C1 segment of cervical spinal cord (tissue), 14 donors: Measurements from ENCODE around the gene ELP5.
A peak's percentile ranks its signal among the peaks of the same experiment; 100 is the strongest.

Experiments used
- DNase-seq, 14 donors: peaks; one replicate each; lab custom pipeline; 2025; lab: John Stamatoyannopoulos, UW

The ELP5 gene

DNA sequence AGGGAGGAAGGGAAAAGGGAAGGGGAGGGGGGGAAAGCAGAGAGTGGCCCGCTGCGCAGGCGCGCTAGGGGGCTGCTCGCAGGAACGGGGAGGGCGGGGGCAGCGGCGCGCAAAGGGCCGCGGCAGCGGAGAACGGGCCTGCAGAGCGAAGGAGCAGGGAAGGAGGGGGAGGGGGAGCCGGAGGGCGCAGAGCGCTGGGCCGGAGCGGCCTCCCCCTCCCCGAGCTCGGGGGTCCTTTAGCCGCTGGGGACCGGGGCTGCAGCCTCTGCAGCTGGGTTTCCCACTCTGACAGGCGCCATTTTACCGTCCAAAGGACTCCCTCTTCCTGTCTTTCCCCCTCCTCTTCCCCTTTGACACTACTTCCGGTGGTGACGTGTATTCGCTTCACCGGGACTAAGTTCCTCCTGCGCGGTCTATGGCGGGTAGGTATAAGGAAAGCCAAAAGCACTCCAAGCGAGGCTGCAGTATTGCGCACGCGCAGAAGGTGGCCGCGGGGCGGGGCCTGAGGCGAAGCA, 297 bp upstream of the ELP5 start, which contains the start of gene CTDNEP1:
Gene CTDNEP1 (minus strand): TSS at position 74 of the 515 bp plus-strand sequence. CDS start 438 bp downstream, outside the sequence.
- DNase-seq = peak; percentile 76 to 99 (median 97)

DNA sequence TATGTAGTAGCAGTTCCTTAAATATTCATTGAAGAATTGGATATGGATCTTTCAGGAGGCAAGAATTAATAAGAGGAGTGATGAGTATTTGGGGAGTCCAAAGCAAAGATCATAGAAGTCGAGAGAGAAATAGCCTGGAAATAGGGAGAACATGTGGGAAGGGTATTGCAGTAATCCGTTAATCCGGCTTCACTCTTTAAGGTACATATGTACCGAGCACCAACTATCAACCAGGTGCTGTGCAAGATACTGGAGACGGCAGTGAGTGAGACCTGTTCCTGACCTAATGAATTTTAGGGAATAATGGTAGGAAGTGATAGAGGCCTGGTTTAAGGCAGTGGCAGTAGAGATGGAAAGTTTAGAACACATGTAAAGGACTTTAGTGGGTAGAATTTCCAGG, 1.1 kb downstream of the ELP5 start:
- DNase-seq = no peak

DNA sequence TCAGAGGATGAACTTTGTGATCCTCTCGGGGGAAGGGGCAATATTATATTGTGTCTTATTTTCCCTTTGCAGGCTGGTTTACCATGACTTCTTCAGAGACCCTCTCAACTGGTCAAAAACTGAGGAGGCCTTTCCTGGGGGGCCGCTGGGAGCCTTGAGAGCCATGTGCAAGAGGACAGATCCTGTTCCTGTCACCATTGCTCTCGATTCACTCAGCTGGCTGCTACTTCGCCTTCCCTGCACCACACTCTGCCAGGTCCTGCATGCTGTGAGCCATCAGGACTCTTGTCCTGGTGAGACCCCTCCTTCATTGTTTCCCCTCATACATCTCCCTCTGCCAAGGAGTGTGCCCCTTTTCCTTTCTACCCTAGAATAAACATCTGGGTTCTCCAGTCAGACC, 2.5 kb downstream of the ELP5 start:
- no peak for DNase-seq

DNA sequence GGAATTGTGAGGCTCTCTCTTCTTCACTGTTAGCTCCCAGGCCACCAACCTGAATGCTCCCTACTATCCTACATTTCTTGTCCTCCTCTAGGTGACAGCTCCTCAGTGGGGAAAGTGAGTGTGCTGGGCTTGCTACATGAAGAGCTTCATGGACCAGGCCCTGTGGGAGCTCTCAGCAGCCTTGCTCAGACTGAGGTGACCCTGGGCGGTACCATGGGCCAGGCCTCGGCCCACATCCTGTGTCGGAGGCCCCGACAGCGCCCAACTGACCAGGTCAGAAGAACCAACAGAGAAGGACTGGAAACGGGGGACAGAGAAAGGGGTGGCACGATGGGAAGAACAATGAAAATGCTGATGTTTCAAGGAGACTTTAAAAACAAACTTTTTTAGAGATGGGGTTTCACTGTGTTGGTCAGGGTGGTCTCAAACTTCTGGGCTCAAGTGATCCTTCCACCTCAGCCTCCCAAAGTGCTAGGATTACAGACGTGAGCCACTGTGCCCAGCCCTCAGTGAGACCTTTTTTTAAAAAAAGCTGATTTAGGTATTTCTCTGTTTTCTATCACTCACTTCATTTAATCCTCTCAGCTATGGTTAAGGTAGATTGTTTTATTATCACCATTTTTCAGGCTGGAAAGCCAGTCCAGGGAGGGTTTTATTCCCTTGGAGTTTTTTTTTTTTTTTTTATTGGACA, 4.9 kb downstream of the ELP5 start:
- DNase-seq = no peak

DNA sequence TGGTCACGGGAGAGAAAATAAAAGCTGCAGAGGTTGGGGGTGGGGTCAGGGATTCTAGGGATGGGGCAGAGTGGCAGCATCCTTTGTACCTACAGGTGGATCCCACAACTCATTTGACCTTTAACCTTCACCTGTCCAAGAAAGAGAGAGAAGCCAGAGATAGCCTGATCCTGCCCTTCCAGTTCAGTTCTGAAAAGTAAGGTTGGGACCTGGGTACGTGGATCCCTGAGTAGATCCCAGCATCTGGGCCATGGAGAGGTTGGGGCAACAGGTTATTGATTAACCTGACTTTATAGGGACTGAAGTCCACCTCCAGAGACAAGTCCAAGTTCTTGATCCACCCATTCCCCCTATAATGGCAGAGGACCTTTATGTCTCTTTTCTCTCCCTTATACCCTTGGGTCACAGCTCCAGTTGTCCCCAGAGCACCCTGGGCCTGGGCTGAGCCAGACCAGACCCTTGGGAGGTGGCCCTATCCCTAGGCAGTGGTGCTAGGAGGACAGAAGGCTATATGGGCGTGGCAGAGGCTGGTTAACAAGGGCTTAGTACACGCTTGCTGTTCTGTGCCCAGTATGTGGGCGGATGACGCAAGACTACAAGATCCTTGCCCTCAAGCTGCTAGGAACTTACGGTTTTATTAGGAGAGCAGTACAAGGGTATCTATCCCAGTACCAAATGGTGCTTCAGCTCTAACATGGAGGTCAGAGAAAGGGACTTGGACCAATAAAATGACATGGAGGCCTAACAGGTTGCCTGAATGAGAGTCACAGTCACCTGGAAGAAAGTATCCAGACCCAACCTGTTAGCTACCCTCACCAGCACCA, 6.9 kb downstream of the ELP5 start:
- DNase-seq = no peak

DNA sequence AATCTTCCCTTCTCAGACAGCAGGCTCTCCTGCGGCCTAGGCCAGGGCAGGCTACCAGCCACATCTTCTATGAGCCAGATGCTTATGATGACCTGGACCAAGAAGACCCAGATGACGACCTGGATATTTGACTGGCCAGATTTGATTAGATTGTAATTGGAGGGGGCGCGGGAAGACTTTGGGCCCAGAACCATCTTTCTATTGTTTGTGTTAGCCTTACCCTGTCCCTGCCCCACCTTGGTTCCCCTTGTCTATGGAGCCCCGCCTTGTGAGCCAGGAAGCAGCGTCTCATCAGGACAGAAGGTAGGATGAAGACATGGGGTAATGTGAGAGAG, 7.5 kb downstream of the ELP5 start:
- no peak for DNase-seq

DNA sequence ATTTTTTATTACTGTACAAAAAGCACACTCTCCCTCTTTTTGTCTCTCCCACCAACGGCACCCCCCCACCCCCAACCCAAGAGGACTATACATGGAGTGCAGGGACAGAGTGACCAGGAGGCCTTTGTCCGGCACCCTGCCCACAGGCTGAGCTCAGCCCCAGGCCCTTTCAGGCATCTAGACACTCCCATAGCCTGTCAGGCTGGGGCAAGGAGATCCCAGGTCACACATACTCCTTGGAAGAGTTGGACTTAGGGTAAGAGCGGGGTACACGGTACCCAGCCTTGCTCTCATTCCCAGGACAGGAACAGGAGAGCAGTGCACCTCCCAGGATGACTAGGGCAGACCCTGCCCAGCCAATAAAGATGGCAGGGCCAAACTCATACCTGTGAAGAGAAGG, 8.1 kb downstream of the ELP5 start:
- no peak for DNase-seq

DNA sequence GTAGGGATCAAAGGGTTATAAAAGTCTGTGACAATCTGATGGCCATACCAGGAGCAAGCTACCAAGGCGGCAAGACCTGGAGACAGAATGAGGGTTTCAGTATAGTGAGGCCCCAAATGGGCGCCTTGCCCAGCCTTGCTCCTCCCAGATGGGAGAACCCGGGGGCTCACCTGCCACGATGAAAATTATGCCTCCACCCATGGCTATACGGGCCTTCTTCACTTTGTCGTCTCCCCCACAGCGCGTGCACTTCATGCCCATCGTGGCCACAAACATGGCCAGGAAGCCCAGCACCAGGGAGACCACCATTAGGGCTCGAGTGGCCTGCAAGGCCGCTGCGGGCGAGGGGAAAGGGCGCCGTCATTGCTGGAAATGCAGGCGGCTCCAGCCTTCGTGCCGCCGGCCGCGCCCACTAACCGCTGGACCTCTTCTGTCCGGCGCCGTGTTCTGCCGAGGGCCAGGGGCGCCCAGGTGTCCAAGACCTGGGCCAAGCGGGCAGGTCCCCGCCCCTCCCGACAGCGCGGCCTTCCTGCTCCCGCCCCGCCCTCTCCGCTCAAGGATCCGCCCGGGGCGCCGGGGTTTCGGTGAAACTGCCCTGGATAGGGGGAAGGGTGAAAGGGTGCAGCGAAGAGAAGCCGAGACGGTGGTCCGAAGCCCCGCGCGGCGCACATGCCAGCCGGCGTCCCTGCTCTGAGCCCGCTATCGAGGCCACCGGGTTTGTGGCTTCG, 8.8 kb downstream of the ELP5 start:
- DNase-seq = no peak

DNA sequence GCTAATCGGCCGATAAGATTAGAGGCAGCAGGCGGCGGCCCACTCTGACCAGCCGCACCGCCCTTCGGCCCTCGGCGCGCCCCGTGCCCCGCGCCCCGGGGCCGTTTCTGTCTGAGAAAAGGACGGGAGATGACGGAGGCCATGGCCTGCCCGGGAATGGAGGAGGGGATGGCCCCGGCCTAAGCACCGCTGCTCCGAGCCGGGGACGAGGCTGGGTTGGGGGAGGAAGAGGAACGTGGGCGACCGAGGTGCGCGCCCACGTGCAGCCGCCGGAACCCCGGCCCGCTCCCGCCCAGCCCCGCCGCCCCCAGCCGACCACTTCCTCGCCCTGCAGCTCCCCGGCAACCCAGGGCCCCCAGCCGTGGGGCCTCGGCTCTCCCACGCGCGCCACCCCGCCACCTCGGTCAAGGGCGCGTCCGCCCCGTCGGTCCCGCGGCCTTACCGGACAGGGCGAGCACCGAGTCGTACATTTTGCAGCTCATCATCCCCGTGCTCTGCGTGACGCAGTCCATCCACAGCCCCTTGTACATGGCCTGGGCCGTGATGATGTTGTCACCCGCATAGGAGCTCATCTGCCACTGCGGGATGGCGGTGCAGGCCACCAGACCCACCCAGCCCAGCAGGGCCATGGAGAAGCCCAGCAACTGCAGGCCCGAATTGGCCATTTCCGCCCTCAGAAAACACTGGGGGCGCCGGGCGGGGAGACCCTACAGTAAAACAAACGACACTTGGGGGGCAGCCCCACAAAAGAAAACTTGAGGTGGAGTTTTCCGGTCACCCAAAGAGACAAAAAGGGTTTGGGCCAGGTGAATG, 9.6 kb downstream of the ELP5 start:
- DNase-seq = no peak

DNA sequence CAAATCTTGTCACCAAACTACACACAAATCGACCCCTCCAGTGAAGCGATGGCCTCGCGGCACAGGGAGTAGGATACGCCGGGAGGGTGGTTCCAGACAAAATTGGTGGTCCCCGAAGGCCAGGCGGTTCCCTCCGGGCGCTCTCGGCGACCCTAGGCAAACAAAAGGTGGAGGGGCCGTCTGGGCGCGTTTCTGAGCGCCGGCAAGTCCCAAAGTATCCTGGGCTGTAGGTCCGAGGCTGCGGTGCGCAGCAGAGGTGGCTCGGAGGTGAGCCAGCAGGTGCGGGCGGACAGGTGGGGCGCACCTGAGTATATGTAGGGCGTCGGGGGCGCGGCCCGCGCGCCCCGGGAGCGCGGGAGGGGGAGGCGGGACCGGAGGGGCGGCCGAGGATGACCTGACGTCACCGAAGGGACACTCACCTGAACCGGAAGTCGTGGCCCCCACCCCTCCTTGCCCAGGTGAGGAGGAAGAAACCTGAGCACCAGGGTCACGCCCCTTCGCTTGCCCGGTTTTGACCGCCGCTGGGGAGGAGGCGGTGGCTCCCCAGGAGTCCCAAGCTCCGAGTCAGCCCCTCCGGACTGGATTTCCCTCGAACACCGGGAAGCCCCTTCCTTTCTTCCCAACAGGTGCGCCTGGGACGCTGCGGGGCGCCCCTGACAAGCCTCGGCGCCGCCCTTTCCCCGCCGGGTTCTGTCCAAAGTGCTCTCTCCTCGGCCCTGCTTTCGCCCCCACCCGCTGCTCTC, 10.3 kb downstream of the ELP5 start, which contains the start of gene CLDN7:
Gene CLDN7 (minus strand): TSS at position 287 of the 743 bp plus-strand sequence. CDS start 435 bp downstream, outside the sequence.
- no peak for DNase-seq

DNA sequence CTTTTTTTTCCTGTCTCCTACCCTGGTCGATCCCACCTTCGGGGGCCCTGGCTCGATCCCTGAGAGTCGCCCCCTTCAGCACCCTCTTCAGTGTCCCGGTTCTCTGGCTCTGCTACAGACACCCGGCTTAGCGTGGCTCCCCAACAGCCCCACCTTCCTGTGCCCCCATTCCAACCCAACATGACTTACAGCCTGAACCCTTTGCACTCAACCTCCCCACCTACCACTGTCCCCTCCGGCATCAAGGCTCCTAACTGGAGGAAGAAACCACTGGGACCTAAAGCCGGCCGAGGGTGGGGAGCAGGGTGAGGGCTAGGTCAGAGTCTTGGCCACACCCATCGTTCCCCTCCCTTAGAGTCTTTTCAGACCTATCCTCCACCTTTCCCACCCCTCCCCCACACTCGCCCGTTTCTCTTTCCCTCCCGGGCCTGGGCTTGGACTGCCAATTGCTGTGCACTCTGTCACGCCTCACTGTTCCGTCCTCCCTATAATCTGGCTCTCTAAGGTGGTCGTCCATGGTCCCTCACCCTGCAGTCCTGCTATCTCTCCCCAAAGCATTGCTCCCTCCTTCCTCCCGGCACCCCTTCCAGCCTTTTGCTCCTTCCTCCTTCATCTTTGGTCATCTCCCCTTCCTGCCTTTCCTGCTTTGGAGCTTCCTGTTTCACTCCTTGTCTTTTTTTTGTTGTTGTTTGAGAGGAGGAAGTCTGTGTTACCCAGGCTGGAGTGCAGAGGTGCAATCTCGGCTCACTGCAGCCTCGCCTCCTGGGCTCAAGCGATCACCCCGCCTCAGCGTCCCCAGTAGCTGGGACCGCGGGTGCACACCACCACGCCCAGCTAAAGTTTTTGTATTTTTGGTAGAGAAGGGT, 11.2 kb downstream of the ELP5 start:
- DNase-seq = no peak

DNA sequence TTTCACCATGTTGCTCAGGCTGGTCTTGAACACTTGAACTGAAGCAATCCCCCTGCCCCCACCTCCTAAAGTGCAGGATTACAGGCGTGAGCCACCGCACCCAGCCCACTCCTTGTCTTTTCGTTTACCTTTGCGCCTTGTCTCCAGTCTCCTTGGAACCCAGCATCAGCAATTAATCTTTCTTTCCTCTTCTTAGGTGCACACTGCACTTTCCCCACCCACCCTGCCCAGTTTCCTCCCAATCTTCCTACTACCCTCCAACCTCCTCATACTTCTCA, 11.7 kb downstream of the ELP5 start:
- no peak for DNase-seq

DNA sequence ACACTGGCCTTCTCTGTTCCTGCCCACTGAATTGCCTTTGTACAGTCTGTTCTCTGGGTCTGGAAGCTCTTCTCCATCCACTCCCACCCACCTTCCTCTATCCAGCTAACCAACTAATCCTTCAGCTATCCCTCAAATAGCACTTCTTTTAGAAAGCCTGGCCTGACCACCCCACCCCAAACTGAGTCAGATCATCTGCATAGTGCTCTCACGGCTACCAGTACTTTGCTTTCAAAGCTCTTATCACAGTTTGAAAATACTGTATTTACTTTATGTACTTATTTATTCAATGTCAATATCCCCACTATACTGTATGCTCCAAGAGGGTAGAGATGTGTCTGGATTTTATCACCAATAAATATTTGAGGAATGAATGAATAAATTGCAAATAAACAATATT, 14.8 kb downstream of the ELP5 start:
- DNase-seq = no peak

DNA sequence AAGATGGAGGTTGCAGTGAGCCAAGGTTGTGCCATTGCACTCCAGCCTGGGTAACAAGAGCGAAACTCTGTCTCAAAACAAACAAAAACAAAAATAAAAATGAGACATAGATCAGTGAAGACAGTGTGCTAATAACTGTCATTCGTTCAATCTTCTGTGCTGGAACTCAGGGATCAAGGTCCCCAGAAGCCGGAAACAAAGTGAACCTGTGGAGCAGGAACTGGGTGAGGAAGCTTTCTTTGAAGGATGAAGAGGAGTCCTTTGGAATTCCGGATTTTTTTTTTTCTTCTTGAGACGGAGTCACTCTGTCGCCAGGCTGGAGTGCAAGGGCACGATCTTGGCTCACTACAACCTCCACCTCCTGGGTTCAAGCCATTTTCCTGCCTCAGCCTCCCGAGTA, 27.4 kb downstream of the ELP5 start:
- DNase-seq = no peak

DNA sequence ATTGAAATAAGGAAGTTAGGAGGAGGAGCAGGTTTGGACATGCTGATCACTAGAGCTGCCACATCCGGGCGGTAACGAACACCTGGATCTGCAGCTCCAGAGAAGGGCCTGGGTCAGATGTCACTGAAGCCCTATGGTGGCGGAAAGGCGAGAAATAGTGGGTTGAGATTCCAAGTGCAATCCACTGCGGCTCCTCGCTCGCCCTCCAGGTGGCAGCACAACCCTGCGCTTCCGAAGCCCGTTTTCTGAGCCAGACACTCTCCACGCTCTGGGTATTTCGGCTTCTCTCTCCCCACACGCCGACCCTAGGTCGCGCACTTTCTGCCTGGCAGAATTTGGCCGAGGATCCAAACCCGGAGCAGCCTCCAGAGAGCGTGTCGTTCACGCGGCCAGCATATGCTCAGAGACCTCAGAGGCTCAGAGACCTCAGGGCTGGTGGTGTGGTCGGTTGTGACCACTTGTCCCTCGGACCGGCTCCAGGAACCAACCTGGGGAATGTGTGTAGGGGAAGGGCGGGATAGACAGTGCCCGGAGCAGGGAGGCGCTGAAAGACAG, 28.6 kb downstream of the ELP5 start:
- peak; percentile 11 to 83 (median 67) for DNase-seq

DNA sequence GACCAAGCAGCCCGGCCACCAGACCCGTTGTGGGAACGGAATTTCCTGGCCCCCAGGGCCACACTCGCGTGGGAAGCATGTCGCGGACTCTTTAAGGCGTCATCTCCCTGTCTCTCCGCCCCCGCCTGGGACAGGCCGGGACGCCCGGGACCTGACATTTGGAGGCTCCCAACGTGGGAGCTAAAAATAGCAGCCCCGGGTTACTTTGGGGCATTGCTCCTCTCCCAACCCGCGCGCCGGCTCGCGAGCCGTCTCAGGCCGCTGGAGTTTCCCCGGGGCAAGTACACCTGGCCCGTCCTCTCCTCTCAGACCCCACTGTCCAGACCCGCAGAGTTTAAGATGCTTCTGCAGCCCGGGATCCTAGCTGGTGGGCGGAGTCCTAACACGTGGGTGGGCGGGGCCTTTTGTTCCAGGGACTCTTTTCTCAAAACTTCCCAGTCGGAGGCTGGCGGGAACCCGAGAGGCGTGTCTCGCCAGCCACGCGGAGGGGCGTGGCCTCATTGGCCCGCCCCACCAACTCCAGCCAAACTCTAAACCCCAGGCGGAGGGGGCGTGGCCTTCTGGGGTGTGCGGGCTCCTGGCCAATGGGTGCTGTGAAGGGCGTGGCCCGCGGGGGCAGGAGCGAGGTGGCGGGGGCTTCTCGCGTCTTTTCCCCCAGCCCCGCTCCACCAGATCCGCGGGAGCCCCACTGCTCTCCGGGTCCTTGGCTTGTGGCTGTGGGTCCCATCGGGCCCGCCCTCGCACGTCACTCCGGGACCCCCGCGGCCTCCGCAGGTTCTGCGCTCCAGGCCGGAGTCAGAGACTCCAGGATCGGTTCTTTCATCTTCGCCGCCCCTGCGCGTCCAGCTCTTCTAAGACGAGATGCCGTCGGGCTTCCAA, 29.3 kb downstream of the ELP5 start, which contains the start of gene SLC2A4:
Gene SLC2A4 (plus strand): TSS at position 645 of the 879 bp plus-strand sequence. CDS start 217 bp downstream, at position 862.
- peak in 12 of 14 donors; percentile 15 to 84 (median 67) for DNase-seq

DNA sequence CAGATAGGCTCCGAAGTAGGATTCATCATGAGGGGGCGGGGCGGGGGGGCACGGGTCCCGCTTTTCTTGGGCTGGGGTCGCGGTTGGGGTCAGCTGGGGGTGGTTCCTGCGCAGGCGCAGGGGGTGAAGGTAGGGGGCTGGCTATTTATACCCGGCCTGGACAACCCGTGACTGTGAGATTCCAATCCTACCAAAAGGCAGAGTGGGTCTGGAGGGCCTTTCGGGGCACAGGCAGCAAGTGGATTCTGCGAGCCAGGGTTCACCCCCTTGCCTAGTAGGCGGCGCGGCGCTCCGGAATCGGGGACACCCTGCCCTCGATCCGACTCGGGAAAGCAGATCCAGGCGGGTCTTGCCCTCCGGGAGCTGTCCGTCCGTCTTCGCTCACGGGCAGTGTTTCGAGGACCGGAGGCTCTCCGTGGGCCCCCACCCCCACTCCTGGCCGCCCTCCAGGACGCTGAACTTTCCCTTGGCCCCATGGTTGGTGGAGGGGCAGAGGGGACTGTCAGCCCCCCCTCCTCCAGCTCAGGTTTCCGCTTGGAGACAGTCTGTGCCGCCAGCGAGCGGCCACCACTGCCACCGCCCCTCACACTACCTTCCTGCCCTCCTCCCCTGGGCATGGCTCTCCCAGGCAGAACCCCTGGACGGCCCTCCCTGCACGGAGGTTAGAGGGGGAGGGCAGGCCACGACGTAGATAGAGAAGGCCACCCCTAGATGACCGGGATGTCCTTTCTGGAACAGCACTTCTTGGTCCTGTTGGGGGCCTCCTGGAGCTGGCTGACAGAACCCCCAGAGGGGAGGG, 30.1 kb downstream of the ELP5 start:
- DNase-seq = peak in 1 of 14 donors; percentile 9
